Liver (tissue), 9 donors: ENCODE measurements around the gene CDCP1. TPM values are rescaled to one million over a fixed set of nuclear protein-coding genes. Genes with fewer than 3 reads are reported as not detected.

Experiments
- DNase-seq: peaks from one replicate; pipeline ENCODE4 v3.0.0-alpha.2; 2017; ENCODE audit warnings: low spot score
- H3K27ac ChIP-seq, 2 donors: one replicate each; pipeline ENCODE4 v1.7.0; 2013; ENCODE audit warnings: inconsistent platforms in 2 of 2, low read length in 2 of 2, control low read depth in 1 of 2, low read depth in 1 of 2, mild to moderate bottlenecking in 1 of 2
- H3K27me3 ChIP-seq, 4 donors: one replicate each; pipeline versions ENCODE4 v1.6.1 to v1.7.0; 2013; ENCODE audit warnings: low read length in 3 of 4, inconsistent platforms in 1 of 4, mild to moderate bottlenecking in 1 of 4, moderate library complexity in 1 of 4; ENCODE audit not compliant: control insufficient read depth in 4 of 4, insufficient read depth in 4 of 4
- H3K36me3 ChIP-seq, 4 donors: one replicate each; pipeline versions ENCODE4 v1.6.1 to v1.7.0; 2013; ENCODE audit warnings: low read length in 3 of 4, mild to moderate bottlenecking in 3 of 4, low read depth in 1 of 4, moderate library complexity in 1 of 4; ENCODE audit not compliant: control insufficient read depth in 4 of 4, insufficient read depth in 3 of 4
- H3K4me1 ChIP-seq, 4 donors: one replicate each; pipeline versions ENCODE4 v1.6.1 to v1.7.0; 2013; ENCODE audit warnings: low read length in 3 of 4, mild to moderate bottlenecking in 3 of 4, moderate library complexity in 1 of 4; ENCODE audit not compliant: control insufficient read depth in 4 of 4, insufficient read depth in 4 of 4
- H3K4me3 ChIP-seq, 3 donors: one replicate each; pipeline versions ENCODE4 v1.6.1 to v1.7.0; 2013; ENCODE audit warnings: low read length in 3 of 3, control low read depth in 1 of 3, low read depth in 1 of 3, mild to moderate bottlenecking in 1 of 3
- H3K9ac ChIP-seq, 2 donors: one replicate each; pipeline ENCODE4 v1.7.0; 2013; ENCODE audit warnings: low read length in 2 of 2, mild to moderate bottlenecking in 2 of 2, moderate library complexity in 2 of 2, control low read depth in 1 of 2, low read depth in 1 of 2
- H3K9me3 ChIP-seq, 4 donors: one replicate each; pipeline versions ENCODE4 v1.6.1 to v1.7.0; 2013; ENCODE audit warnings: low read length in 3 of 4; ENCODE audit not compliant: control insufficient read depth in 4 of 4
- ATF3 ChIP-seq: IDR thresholded peaks from 2 replicates; pipeline ENCODE4 v1.6.1; 2016; ENCODE audit warnings: antibody characterized with exemption
- CTCF ChIP-seq: fragments of 150-350 bp; IDR thresholded peaks from 2 replicates; pipeline ENCODE4 v1.5.1; 2017; ENCODE audit warnings: improper control_type of control experiment, low read depth, low read length; ENCODE audit not compliant: missing input control
- EGR1 ChIP-seq, 2 donors: IDR thresholded peaks; 2 replicates each; pipeline ENCODE4 v1.6.1; 2016 to 2018; ENCODE audit warnings: antibody characterized with exemption in 2 of 2, low read depth in 2 of 2
- FOXA2 ChIP-seq: IDR thresholded peaks from 2 replicates; pipeline ENCODE4 v1.6.1; 2016; ENCODE audit warnings: antibody characterized with exemption
- GABPA ChIP-seq, 2 donors: IDR thresholded peaks in 1 of 2; conservative IDR thresholded peaks in 1 of 2; 2 replicates each; pipeline ENCODE4 v1.6.1; 2016; ENCODE audit warnings: antibody characterized with exemption in 2 of 2, mild to moderate bottlenecking in 1 of 2, moderate library complexity in 1 of 2
- HNF4G ChIP-seq: IDR thresholded peaks from 2 replicates; pipeline ENCODE4 v1.6.1; 2016; ENCODE audit warnings: antibody characterized with exemption
- JUND ChIP-seq, 2 donors: IDR thresholded peaks; 2 replicates each; pipeline ENCODE4 v1.6.1; 2016; ENCODE audit warnings: antibody characterized with exemption in 2 of 2
- NR2F2 ChIP-seq: IDR thresholded peaks from 2 replicates; pipeline ENCODE4 v1.6.1; 2016; ENCODE audit warnings: antibody characterized with exemption
- RAD21 ChIP-seq, 2 donors: IDR thresholded peaks; 2 replicates each; pipeline ENCODE4 v1.6.1; 2016; ENCODE audit warnings: antibody characterized with exemption in 2 of 2, mild to moderate bottlenecking in 2 of 2
- REST ChIP-seq: IDR thresholded peaks from 2 replicates; pipeline ENCODE4 v1.6.1; 2016; ENCODE audit warnings: antibody characterized with exemption, mild to moderate bottlenecking
- SP1 ChIP-seq: IDR thresholded peaks from 2 replicates; pipeline ENCODE4 v1.6.1; 2018; ENCODE audit warnings: antibody characterized with exemption, mild to moderate bottlenecking
- TAF1 ChIP-seq: conservative IDR thresholded peaks from 2 replicates; pipeline ENCODE4 v1.6.1; 2016; ENCODE audit warnings: antibody characterized with exemption, mild to moderate bottlenecking
- YY1 ChIP-seq: IDR thresholded peaks from 2 replicates; pipeline ENCODE4 v1.6.1; 2016; ENCODE audit warnings: antibody characterized with exemption, mild to moderate bottlenecking
- WGBS: extraction: QIAGEN DNeasy Blood & Tissue Kit; methylation state at CpG from one replicate; pipeline ENCODE4 v1.1.7; 2013; 5-methylcytosine and 5-hydroxymethylcytosine counted together
- polyA plus RNA-seq, 2 donors: library from polyadenylated mRNA; stranded (reverse) in 1 of 2; unstranded in 1 of 2; fragments of 200-250 nt in 1 of 2; fragments of >200 nt in 1 of 2; fragmentation: Nextera tagmentation in 1 of 2; extraction: Ambion mirVana in 1 of 2; gene quantifications; one replicate each; pipeline versions ENCODE4 v1.2.1 to v1.2.3, GENCODE V29; 2013 to 2015
- total RNA-seq, 2 donors: library from RNA; depleted of rRNA; stranded (reverse); fragments of >200 nt; gene quantifications; one replicate each; pipeline ENCODE4 v1.2.3, GENCODE V29; 2014
- donor health status: healthy.
- donor health status: healthy.
- donor health status: healthy.
- donor health status: healthy.
- donor health status: healthy.

CDCP1 gene
- total and polyA plus RNA-seq, 4 donors: 0.22 to 0.67 (median 0.45) TPM

GRCh38 chr3:45064512-45065372 is 81.4 kb downstream of the CDCP1 start:
- H3K27me3 ChIP-seq: no peaks in the 10 kb centered on the region
- peak; percentile 60 for DNase-seq
- TF ChIP-seq REST (no peak), NR2F2 (no peak), YY1 (no peak), SP1 (no peak), JUND (IDR thresholded peaks at IDR 0.05) (no peak), EGR1 (IDR thresholded peaks at IDR 0.05; ENCODE audit: low read depth in 2 of 2) (no peak), FOXA2 (no peak), ATF3 (no peak), RAD21 (IDR thresholded peaks at IDR 0.05) (no peak), GABPA (IDR thresholded peaks at IDR 0.05 in 1 of 2, conservative IDR thresholded peaks at IDR 0.05 in 1 of 2) (no peak), TAF1 (no peak), CTCF (no peak)
- H3K4me1 ChIP-seq: peaks cover 0 to 4% (median 0%) of the 10 kb centered on the region in 4 donors
- H3K4me3 ChIP-seq: no peak overlapping the region
- H3K9me3 ChIP-seq: no peaks in the 10 kb centered on the region
- H3K36me3 ChIP-seq: no peaks in the 10 kb centered on the region
- WGBS: 62% methylated on average over 12 of the region's 12 CpGs
- H3K9ac ChIP-seq: no peak overlapping the region
- H3K27ac ChIP-seq: peak overlapping the region; percentile 9 to 50

GRCh38 chr3:45062697-45063070 is 83.5 kb downstream of the CDCP1 start:
- 98% methylated on average over 1 of the region's 1 CpG for WGBS
- no peak overlapping the region for H3K9ac ChIP-seq
- DNase-seq: no peak

More at GRCh38 chr3:45062697-45063070, 83.5 kb downstream of the CDCP1 start:
- Histone ChIP-seq H3K36me3 (no peaks in the 10 kb centered on the region), H3K27me3 (no peaks in the 10 kb centered on the region), H3K4me3 (no peak overlapping the region), H3K9me3 (no peaks in the 10 kb centered on the region), H3K4me1 (peaks cover 0 to 4% (median 0%) of the 10 kb centered on the region in 4 donors), H3K27ac (no peak overlapping the region)
- TF ChIP-seq FOXA2 (no peak), YY1 (no peak), JUND (IDR thresholded peaks at IDR 0.05) (no peak), CTCF (no peak), HNF4G (no peak), TAF1 (no peak)
